GM19395 (cell line): Measurements from ENCODE around the gene PSMB10.
"Not testable (repeated sequence)": the region's sequence is repeated elsewhere in the genome, so short reads cannot be mapped to it uniquely, and the experiment has no call there.

ENCODE experiments used
- ATAC-seq: cut with Tn5 transposase; IDR thresholded peaks from one replicate; pipeline ENCODE4 v1.9.1; 2021; ENCODE audit warnings: mild to moderate bottlenecking, moderate library complexity; ENCODE audit not compliant: unreplicated experiment

PSMB10 gene

GRCh38 chr16:67936124-67936879, at the start of gene PSMB10:
PSMB10 (minus strand) TSS chr16:67936850; CDS start chr16:67936749, 101 bp downstream.
- peak; percentile 7 for ATAC-seq

DNA sequence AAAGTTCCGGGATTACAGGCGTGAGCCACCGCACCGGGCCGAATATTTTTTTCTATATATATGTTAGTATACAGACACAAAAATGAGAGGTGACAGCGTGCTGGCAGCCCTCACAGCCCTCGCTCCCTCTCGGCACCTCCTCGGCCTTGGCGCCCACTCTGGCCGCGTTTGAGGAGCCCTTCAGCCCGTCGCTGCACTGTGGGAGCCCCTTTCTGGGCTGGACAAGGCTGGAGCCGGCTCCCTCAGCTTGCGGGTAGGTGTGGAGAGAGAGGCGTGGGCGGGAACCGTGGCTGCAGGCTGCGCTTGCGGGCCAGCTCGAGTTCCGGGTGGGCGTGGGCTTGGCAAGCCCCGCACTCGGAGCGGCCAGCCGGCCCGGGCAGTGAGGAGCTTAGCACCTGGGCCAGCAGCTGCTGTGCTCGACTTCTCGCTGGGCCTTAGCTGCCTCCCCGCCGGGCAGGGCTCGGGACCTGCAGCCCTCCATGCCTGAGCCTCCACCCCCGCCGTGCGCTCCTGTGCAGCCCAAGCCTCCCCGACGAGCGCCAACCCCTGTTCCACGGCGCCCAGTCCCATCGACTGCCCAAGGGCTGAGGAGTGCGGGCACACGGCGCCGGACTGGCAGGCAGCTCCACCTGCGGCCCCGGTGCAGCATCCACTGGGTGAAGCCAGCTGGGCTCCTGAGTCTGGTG, 45.5 kb upstream of the PSMB10 start:
- ATAC-seq, result no peak

DNA sequence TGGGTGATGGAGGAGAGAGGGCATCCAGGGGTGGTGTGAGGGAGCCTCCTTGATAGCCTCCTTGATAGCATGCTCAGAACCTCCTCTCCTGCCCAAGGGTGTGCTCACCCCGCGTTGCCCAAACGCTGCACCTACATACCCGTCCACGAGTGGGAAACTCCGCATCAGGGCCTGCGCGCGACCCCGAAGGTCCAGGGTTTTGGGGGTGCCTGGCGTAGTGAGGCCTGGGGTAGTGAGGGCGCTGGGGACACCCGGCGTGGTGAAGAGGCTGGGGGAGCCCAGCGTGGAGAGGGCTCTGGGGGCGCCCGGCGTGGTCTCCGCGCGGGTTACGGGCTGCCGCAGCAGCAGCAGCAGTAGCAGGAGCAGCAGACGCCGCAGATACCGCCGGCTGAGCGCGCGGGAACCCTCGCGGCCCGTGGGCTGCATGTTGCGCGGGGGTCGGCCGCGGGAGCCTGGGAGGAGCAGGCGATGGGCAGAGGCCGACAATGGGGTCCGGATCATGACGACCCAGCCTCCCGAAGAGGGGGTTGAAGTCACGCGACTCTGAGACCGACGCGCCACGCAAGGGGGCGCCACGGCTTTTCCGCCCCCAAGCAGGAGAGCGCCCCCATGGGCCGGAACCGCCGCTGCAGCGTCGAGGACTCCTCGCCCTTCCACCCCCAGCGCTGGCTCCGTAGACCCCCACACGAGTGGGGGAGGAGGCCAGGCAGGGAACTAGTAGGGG, 43.5 kb upstream of the PSMB10 start, which contains the start of gene DPEP3:
DPEP3 (minus strand) TSS at position 545 of the 724 bp plus-strand sequence; CDS start at position 426, 119 bp downstream.
- ATAC-seq, result no peak

- no peak for ATAC-seq
Measured at GRCh38 chr16:67977469-67978227, 41.0 kb upstream of the PSMB10 start.

DNA sequence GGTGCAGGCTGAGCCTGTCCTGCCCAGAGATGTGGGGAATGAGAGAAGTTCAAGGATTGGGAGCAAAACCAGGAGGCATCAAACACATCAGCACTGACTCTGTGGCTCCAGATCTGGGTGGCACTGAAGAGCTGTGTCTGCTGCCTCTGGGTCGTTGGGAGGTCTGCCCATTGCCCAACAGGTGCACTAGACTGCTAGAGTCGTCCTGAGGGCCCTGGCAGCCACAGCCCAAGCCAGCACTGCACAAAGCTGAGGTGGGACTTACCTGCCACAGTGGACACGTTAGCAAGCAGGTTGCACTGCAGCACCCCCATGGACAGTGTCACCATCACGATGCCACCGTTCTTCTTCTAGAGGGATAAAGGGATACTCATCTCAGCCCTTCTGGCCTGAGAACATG, 40.4 kb upstream of the PSMB10 start:
- no peak for ATAC-seq

DNA sequence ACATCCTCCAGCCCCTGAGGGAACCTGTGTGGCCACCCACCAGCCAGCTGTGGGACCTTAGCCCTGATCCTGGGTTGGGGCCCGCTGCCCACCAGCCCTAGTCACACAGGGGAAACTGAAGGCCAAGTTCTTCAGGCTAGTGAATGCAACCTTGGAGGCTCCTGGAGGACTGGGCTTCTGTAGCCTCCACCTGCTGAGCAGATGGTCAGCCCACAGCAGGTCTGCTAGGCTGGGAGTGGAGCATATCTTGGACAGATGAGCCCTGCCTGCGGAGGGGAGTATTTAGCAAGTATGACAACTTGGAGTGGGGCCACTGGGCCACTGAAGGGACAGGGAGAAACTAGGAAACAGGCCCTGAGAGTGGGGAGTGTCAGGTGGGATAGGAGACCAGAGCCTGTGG, 39.6 kb upstream of the PSMB10 start:
- no peak for ATAC-seq

DNA sequence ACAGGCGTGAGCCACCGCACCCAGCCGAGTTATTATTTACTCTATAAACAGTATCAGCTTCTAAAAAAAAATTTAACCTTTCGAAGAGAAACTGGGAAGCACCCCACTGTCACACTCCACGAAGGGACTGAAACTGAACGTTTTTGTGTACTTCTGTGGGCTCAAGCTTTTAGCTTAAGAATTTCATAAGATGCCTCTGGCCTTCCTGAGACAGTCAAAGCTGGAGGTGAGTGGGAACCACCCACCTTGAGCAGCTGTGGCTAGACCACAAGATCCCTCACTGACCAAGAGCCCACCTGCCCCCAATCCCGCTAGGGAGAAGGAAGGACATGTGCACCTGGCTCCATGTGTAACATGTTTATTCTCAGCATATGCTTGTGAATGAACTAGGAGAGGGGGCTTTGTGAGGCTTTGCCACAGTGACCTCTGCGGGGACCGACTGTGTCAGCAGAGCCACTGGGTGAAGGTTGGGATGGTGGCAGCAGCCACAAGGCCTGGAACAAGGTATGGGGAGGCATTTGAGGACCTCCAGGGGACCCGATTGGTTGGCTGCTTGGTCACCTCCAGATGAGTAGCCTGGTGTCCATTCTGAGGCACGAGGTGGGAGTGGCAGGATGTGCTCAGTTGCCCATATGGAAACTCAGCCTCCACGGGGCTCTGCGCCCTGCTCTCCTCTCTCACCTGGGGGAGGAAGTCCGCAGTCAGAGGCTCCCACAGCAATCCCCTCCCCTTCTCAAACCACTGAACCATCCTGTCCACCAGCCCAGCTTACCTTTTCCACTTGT, 38.9 kb upstream of the PSMB10 start:
- no peak for ATAC-seq

- ATAC-seq, result not testable (repeated sequence)
Measured at GRCh38 chr16:67972285-67972684, 35.6 kb upstream of the PSMB10 start.

DNA sequence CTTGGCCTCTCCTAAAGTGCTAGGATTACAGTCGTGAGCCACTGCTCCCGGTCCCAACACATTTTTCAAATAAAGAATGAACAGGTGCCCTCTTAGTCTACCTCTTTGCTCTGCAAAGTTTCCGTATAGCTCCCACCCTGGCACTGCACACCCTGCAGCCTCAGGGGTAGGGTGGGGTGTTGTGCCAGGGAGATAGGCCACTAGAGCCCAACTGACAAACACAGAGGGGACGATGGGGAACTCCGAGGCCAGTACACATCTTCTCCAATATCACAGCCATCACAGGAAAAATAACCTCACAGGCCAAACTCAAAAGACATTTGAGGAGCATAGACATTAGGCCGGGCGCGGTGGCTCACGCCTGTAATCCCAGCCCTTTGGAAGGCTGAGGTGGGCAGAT, 34.5 kb upstream of the PSMB10 start:
- no peak for ATAC-seq

DNA sequence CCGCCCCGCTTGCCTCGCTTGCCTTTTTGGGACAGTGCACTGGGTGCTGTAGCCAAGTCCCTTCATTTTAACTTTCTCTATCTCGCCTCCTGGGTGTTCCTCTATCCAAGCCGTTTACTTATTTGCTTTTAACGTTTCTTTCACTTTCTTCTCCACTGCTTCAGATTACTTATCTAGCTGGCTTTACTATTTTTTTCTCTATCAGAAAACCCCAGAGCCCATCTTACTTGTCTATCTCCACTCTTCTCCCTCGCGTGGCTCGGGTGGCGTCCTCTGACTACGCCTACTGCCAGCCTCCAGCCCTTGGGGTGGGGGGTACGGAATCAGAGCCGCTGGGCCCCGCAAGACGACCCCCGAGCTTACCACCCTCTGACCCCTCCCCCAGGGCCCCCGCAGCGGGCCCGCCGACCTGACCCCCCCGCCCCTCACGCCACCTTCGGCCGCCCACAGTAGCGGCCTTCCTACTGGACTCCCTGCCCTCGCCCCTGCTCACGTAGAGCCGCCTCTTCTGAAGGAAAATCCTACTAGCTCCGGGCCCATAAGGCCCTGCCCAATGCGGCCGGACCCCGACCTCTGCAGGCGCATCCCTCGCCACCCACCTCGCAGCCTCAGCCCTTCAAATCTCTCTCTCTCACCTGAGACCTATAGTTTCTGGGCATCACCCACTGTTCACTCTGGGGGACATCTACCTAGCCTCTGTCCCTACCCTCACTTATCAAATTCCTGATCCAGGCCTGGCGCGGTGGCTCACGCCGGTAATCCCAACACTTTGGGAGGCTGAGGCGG, 32.8 kb upstream of the PSMB10 start:
- ATAC-seq, result no peak

DNA sequence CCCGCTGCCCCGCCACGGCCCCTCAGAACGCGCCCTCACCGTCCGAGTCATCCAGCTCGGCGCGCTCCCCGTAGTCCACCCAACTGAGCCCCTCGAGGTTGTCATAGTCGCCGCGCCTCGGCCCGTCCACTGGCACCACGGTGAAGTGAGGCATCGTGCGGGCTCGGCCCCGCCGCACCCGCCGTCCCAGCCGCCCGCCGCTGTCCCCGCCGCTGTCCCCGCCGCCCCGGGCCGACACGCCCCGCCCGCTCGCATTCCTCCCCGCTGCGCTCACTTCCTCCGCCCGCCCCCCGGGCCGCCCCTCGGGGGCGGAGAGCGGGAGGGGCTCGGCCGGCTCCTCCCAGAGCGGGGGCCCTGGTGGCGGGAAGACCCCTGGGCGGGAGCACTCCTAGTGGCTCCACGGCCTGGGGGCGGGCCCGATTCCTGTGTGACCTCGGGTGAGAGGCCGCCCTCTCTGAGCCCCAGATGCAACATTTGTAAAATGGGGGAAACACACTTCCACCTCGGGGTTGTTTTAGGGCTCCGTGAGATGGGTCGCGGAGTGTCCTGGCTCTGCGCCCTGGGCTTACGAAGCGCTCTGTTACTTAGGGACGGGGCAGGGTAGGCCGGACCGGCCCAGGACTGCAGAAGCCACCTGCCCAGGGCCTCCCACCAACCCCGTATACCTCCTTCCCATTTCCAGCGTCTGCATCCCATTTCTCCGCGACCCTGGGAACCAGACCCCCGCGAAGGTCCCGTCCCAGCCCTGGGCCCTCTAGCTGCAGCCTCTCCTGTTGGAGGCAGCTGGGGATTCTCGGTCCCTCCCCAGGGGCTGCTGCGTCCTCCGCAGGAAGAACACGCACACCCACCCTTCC, 32.0 kb upstream of the PSMB10 start, which contains the start of gene SLC12A4:
SLC12A4 (minus strand) TSS at position 238 of the 854 bp plus-strand sequence; CDS start at position 154, 84 bp downstream.
- peak; percentile 72 for ATAC-seq

GRCh38 chr16:67967958-67968399, 31.3 kb upstream of the PSMB10 start:
- ATAC-seq, result peak; percentile 29

DNA sequence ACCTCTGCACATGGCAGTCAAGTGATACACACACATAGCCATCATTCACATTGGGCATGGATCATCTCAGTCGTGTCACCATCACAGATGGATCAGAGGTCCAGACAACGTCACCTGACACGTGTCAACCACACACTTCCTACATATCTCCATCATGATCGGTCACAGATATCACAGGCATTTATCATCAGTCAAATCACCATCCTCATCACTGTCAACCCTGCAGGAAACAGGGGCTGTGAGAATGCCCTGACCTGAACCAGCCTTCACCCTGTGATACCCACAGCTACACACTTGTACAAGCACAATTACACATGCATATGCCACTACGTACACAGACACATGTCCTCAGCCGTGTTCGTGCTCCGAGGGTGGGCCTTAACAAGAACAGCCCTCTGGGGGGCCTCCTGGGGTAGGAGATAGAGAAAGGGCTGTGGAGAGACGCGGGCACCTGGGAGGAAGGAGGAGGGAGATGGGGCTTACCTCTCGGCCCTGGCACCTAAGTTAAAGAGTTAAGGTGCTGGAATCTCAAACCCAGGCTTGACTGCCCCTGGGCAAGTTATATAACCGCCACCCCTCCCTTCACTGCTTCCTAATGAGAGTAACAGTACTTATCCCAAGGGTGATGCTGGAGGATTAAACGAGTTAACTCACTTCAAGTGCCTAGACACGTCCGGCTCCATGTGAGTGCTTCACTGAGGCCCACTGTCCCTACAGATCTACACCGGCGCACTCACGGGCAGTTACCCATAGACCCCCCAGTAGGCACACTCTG, 30.7 kb upstream of the PSMB10 start:
- no peak for ATAC-seq

- ATAC-seq, result no peak
Measured at GRCh38 chr16:67966549-67967182, 30.0 kb upstream of the PSMB10 start.

DNA sequence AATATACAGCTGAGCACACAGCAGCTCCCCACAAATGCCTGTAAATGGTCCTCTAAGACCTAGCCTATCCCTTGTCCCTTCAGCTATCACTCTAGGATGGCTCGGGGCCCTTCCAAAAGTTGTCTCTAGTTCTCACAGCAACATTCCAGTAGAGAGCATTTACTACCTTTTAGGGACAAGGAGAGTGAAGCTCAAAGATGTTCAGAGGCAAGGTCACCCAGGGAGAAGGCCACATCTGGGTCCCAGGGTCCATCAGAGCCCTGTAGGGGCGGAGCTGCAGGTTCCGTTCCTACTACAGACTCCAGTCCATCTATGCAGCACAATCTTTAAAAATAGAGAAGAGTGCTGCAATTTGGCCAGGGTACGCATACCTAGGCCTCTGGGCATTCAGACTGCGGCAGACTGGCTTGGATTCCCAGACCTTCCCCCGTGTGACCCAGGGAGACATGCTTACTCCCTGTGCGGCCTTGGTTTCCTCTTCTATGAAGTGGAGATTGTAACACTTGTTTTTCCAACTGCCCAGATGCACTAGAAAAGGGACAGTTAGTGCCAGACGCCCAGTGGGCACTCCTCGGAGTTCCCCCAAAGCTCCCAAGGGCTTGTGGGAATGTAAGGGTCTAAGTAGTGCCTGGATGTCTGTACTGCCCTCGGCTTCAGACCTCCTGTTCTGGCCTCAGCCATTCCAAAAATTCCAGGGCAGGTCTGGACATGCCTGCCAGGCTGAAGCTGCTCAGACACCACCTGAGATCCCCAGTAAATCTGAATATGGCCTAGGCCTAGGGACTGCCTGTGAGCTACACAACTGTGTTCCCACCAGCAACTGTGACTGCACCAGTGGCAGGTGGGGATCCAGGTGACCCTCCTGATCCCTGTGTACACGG, 29.3 kb upstream of the PSMB10 start:
- no peak for ATAC-seq
